Choroid plexus epithelial cell (primary cell): ENCODE data around the gene DENND2A.
"Not testable (repeated sequence)": the region's sequence is repeated elsewhere in the genome, so short reads cannot be mapped to it uniquely, and the experiment has no call there.

Experiments
- DNase-seq: peaks from one replicate; pipeline ENCODE4 v3.0.0-alpha.2; 2010; ENCODE audit warnings: low read depth
- H3K4me3 ChIP-seq: 2 replicates; pipeline ENCODE4 v1.5.1; 2011; ENCODE audit warnings: low read depth, mild to moderate bottlenecking, control low read depth, low read length, moderate library complexity
- TF ChIP-seq, protein P1 (sequence below): conservative IDR thresholded peaks from 2 replicates; pipeline ENCODE4 v1.5.1; 2011; ENCODE audit warnings: low read depth, mild to moderate bottlenecking, control low read depth, inconsistent platforms, low read length, moderate library complexity

The DENND2A gene

GRCh38 chr7:140557809-140558518, 82.6 kb downstream of the DENND2A start:
- TF ChIP-seq, protein P1, sequence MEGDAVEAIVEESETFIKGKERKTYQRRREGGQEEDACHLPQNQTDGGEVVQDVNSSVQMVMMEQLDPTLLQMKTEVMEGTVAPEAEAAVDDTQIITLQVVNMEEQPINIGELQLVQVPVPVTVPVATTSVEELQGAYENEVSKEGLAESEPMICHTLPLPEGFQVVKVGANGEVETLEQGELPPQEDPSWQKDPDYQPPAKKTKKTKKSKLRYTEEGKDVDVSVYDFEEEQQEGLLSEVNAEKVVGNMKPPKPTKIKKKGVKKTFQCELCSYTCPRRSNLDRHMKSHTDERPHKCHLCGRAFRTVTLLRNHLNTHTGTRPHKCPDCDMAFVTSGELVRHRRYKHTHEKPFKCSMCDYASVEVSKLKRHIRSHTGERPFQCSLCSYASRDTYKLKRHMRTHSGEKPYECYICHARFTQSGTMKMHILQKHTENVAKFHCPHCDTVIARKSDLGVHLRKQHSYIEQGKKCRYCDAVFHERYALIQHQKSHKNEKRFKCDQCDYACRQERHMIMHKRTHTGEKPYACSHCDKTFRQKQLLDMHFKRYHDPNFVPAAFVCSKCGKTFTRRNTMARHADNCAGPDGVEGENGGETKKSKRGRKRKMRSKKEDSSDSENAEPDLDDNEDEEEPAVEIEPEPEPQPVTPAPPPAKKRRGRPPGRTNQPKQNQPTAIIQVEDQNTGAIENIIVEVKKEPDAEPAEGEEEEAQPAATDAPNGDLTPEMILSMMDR: no peak
- H3K4me3 ChIP-seq: no peak overlapping the region
- no peak for DNase-seq

GRCh38 chr7:140557069-140557468, 83.5 kb downstream of the DENND2A start:
- TF ChIP-seq, protein P1: no peak
- no peak for DNase-seq

DNA sequence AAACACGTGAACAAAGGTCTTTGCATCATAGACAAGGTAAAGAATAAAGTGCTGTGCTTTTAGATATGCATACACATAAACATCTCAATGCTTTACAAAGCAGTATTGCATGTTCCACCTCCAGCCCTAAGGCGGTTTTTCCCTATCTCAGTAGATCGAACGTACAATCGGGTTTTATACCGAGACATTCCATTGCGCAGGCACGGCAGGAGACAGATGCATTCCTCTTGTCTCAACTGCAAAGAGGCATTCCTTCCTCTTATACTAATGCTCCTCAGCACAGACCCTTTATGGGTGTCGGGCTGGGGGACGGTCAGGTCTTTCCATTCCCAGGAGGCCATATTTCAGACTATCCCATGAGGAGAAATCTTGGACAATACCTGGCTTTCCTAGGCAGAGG, 87.4 kb downstream of the DENND2A start:
- not testable (repeated sequence) for DNase-seq, H3K4me3 ChIP-seq

More at GRCh38 chr7:140557069-140557468, 83.5 kb downstream of the DENND2A start:
- H3K4me3 ChIP-seq: no peak overlapping the region

GRCh38 chr7:140552240-140552679, 88.4 kb downstream of the DENND2A start:
- DNase-seq: no peak
- TF ChIP-seq, protein P1: no peak
- H3K4me3 ChIP-seq: no peak overlapping the region

GRCh38 chr7:140551355-140552239, 89.0 kb downstream of the DENND2A start:
- H3K4me3 ChIP-seq: no peak overlapping the region
- DNase-seq: peak; percentile 20
- TF ChIP-seq, protein P1: no peak

DNA sequence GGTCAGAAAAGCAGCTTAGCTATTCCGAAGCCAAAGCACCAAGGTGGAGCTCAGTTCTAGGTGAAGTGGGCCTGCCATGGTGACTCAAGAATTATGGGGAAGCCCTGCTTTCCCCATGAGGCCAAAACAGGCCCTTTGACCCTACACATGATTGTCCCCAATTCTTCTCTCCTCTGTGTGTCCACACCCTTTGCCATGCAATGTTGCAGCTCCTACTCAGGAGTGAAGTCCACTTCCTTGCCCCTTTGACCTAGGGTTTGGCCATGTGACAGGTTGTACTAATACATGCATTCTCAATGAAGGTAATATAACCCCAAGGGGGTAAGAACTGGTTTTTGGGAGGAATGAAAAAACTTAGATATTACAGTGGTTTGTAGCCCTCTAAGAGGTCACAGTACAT, 93.7 kb downstream of the DENND2A start:
- H3K4me3 ChIP-seq: no peak overlapping the region
- DNase-seq: no peak
- TF ChIP-seq, protein P1: no peak

GRCh38 chr7:140544388-140544826, 96.2 kb downstream of the DENND2A start:
- TF ChIP-seq, protein P1: no peak
- H3K4me3 ChIP-seq: no peak overlapping the region

More at GRCh38 chr7:140544388-140544826, 96.2 kb downstream of the DENND2A start:
- DNase-seq: no peak
